DMS79 treated with DMSO at 0.1 percent for 48 hours (cell line): Measurements from ENCODE around the gene GRIP2.
A peak's percentile ranks its signal among the peaks of the same experiment; 100 is the strongest.

ENCODE experiments used
- DNase-seq: peaks from one replicate; lab custom pipeline; 2025; lab: John Stamatoyannopoulos, UW

GRIP2 gene

GRCh38 chr3:14539742-14540491 lies at the start of gene GRIP2:
Gene GRIP2 (minus strand): TSS chr3:14540342. CDS start chr3:14540308, 34 bp downstream.
- no peak for DNase-seq

- DNase-seq = no peak
Observed at GRCh38 chr3:14588425-14589112, 48.4 kb upstream of the GRIP2 start.

GRCh38 chr3:14587740-14588360 lies 47.7 kb upstream of the GRIP2 start:
- no peak for DNase-seq

- no peak for DNase-seq
Observed at GRCh38 chr3:14586611-14587010, 46.5 kb upstream of the GRIP2 start.

- no peak for DNase-seq
Observed at GRCh38 chr3:14583548-14584091, 43.5 kb upstream of the GRIP2 start.

- peak; percentile 36 for DNase-seq
Observed at GRCh38 chr3:14582045-14582410, 41.9 kb upstream of the GRIP2 start.

- no peak for DNase-seq
Observed at GRCh38 chr3:14581334-14582044, 41.3 kb upstream of the GRIP2 start.

- no peak for DNase-seq
Observed at GRCh38 chr3:14577897-14578296, 37.8 kb upstream of the GRIP2 start.

- DNase-seq = no peak
Observed at GRCh38 chr3:14576163-14576562, 36.0 kb upstream of the GRIP2 start.

GRCh38 chr3:14574183-14574582 lies 34.0 kb upstream of the GRIP2 start:
- DNase-seq = no peak

- DNase-seq = no peak
Observed at GRCh38 chr3:14573706-14574105, 33.6 kb upstream of the GRIP2 start.

GRCh38 chr3:14570864-14571263 lies 30.7 kb upstream of the GRIP2 start:
- DNase-seq = no peak

GRCh38 chr3:14570089-14570488 lies 29.9 kb upstream of the GRIP2 start:
- no peak for DNase-seq

- no peak for DNase-seq
Observed at GRCh38 chr3:14569474-14570000, 29.4 kb upstream of the GRIP2 start.

- DNase-seq = no peak
Observed at GRCh38 chr3:14568269-14568668, 28.1 kb upstream of the GRIP2 start.

- no peak for DNase-seq
Observed at GRCh38 chr3:14566812-14567211, 26.7 kb upstream of the GRIP2 start.

GRCh38 chr3:14565868-14566588 lies 25.9 kb upstream of the GRIP2 start:
- DNase-seq = no peak

GRCh38 chr3:14564741-14565140 lies 24.6 kb upstream of the GRIP2 start:
- DNase-seq = no peak

GRCh38 chr3:14563946-14564539 lies 23.9 kb upstream of the GRIP2 start:
- DNase-seq = peak; percentile 4

- no peak for DNase-seq
Observed at GRCh38 chr3:14562121-14562890, 22.2 kb upstream of the GRIP2 start.
